Epithelial cell of esophagus (primary cell): ENCODE results near the gene TUBGCP6.
"Not testable (repeated sequence)": the region's sequence is repeated elsewhere in the genome, so short reads cannot be mapped to it uniquely, and the experiment has no call there.

Source experiments
- DNase-seq: peaks from one replicate; pipeline ENCODE4 v3.0.0; 2010; ENCODE audit warnings: low read depth
- H3K4me3 ChIP-seq: 2 replicates; pipeline ENCODE4 v1.5.1; 2011; ENCODE audit warnings: mild to moderate bottlenecking, low read length, control low read depth
- TF ChIP-seq, protein P1 (sequence below): IDR thresholded peaks from 2 replicates; pipeline ENCODE4 v1.5.1; 2011; ENCODE audit warnings: low read depth, mild to moderate bottlenecking, low read length, control low read depth, inconsistent platforms; ENCODE audit not compliant: insufficient read depth; ENCODE audit errors: missing control alignments

Gene TUBGCP6

GRCh38 chr22:50206599-50206998 lies 38.2 kb downstream of the TUBGCP6 start:
- peak; percentile 35 for DNase-seq
- H3K4me3 ChIP-seq, result no peak overlapping the region
- TF ChIP-seq, protein P1, sequence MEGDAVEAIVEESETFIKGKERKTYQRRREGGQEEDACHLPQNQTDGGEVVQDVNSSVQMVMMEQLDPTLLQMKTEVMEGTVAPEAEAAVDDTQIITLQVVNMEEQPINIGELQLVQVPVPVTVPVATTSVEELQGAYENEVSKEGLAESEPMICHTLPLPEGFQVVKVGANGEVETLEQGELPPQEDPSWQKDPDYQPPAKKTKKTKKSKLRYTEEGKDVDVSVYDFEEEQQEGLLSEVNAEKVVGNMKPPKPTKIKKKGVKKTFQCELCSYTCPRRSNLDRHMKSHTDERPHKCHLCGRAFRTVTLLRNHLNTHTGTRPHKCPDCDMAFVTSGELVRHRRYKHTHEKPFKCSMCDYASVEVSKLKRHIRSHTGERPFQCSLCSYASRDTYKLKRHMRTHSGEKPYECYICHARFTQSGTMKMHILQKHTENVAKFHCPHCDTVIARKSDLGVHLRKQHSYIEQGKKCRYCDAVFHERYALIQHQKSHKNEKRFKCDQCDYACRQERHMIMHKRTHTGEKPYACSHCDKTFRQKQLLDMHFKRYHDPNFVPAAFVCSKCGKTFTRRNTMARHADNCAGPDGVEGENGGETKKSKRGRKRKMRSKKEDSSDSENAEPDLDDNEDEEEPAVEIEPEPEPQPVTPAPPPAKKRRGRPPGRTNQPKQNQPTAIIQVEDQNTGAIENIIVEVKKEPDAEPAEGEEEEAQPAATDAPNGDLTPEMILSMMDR, result peak; percentile 44

- no peak overlapping the region for H3K4me3 ChIP-seq
- TF ChIP-seq, protein P1, result no peak
- no peak for DNase-seq
Measured at GRCh38 chr22:50205781-50206569, 38.8 kb downstream of the TUBGCP6 start.

DNA sequence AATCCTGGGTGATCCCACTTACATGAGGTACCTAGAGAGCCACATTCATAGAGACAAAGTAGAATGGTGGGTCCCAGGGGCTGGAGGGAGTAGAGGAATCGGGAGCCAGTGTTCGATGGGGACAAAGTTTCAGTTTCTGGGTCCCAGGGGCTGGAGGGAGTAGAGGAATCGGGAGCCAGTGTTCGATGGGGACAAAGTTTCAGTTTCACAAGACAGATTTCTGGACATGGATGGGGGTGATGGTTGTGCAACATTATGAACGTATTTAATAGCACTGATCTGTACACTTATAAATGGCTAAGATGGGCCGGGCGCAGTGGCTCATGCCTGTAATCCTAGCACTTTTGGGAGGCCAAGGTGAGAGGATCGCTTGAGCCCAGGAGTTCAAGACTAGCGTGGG lies 39.8 kb downstream of the TUBGCP6 start:
- DNase-seq, H3K4me3 ChIP-seq: not testable (repeated sequence)

- TF ChIP-seq, protein P1, result no peak
- DNase-seq, result no peak
- H3K4me3 ChIP-seq, result no peak overlapping the region
Measured at GRCh38 chr22:50204571-50204970, 40.3 kb downstream of the TUBGCP6 start.

DNA sequence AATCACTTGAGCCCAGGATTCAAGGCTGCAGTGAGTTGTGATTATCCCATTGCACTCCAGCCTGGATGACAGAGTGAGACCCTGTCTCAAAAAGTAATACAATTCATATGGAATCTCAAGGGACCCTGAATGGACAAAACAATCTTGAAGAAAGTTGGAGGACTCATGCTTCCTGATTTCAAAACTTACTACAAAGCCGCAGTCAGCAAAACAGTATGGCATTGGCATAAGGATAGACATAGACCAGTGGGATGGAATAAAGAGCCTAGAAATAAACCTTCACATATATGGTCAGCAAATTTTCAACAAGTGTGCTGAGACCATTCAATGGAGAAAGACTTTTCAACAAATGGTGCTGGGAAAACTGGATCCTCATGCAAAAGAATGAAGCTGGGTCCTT lies 41.5 kb downstream of the TUBGCP6 start:
- H3K4me3 ChIP-seq, result no peak overlapping the region
- no peak for DNase-seq
- TF ChIP-seq, protein P1, result no peak

DNA sequence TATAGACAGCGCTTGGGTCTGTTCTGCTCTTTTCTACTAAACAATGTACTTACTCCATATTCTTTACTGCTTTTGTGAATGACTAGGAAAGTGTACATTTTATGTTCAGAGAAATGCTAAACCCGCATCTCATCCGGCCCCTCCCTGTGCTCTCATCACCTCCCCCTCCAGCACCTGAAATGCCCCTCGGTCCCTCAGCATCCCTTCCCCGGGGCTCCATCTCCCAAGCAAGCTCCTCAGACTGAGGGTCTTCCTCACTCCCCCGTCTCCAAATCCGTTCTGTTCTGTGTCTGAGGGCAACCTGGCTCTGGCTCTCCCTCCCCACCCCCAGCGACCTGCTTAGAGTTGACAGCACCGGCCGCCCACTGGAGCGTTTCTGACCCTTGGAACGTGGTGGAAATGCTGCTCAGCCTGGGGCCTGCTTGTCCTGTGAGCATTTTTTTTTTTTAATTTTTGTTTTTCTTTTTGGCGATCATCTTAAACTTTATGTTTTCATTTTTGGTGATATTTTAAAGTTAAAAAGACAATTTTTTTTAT lies 42.6 kb downstream of the TUBGCP6 start:
- TF ChIP-seq, protein P1, result no peak
- H3K4me3 ChIP-seq, result peak overlapping the region; percentile 75
- no peak for DNase-seq

GRCh38 chr22:50201191-50202129 lies 43.4 kb downstream of the TUBGCP6 start:
- TF ChIP-seq, protein P1, result no peak
- peak; percentile 19 for DNase-seq
- peak overlapping the region; percentile 75 for H3K4me3 ChIP-seq
